ENCODE measurements around the gene STK4. TPM values are rescaled to one million over a fixed set of nuclear protein-coding genes. Genes with fewer than 3 reads are reported as not detected.

The STK4 gene
- total RNA-seq, 1 experiment from 2014 or later, result 41.2 TPM

DNA sequence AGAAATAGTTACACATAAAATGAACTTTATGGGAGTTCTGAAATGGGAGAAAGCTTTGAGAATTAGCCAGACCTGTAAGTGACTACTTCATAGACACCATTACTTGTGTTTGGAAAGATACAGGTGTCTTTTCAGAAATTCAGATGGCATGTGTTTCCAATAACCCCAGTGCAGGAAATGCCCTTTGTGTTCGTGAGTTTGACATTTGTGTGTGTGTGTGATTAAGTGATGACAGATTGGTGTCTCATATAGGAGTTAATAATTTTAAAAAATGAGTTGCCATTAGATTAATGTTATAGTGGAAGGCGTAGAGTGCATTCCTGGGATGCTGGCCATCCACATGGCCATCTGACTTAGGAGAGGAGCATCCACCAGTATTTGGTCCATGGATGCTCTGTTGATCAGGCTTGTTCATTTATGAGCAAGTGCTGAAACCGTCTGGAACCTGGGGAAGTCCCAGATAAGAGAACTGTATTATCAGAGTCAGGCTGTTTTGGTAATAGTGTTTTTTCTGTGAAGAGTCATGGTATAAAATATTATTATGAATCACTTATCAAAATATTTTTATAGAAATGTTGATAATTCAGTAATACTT, 3.1 kb downstream of the STK4 start:
- CTCF ChIA-PET, result no interaction called here
- no peak for ATAC-seq
- Mint-ChIP-seq H3K9me3 (no peaks in the 10 kb centered on the region), H3K27ac (no peak overlapping the region), H3K36me3 (peaks cover 17% of the 10 kb centered on the region), H3K4me1 (peaks cover 40% of the 10 kb centered on the region), H3K27me3 (ENCODE audit: low read depth) (peaks cover 2% of the 10 kb centered on the region; the same call in 1 of the 2 replicates), H3K4me3 (no peak overlapping the region)
- DNase-seq (ENCODE audit: low spot score), result no peak
- TF ChIP-seq MYBL2 (CRISPR knock-in tag; IDR thresholded peaks at IDR 0.05), result no peak
- TF ChIP-seq OVOL2 (CRISPR knock-in tag; IDR thresholded peaks at IDR 0.05; ENCODE audit: borderline replicate concordance), result no peak
- TF ChIP-seq, protein P1, sequence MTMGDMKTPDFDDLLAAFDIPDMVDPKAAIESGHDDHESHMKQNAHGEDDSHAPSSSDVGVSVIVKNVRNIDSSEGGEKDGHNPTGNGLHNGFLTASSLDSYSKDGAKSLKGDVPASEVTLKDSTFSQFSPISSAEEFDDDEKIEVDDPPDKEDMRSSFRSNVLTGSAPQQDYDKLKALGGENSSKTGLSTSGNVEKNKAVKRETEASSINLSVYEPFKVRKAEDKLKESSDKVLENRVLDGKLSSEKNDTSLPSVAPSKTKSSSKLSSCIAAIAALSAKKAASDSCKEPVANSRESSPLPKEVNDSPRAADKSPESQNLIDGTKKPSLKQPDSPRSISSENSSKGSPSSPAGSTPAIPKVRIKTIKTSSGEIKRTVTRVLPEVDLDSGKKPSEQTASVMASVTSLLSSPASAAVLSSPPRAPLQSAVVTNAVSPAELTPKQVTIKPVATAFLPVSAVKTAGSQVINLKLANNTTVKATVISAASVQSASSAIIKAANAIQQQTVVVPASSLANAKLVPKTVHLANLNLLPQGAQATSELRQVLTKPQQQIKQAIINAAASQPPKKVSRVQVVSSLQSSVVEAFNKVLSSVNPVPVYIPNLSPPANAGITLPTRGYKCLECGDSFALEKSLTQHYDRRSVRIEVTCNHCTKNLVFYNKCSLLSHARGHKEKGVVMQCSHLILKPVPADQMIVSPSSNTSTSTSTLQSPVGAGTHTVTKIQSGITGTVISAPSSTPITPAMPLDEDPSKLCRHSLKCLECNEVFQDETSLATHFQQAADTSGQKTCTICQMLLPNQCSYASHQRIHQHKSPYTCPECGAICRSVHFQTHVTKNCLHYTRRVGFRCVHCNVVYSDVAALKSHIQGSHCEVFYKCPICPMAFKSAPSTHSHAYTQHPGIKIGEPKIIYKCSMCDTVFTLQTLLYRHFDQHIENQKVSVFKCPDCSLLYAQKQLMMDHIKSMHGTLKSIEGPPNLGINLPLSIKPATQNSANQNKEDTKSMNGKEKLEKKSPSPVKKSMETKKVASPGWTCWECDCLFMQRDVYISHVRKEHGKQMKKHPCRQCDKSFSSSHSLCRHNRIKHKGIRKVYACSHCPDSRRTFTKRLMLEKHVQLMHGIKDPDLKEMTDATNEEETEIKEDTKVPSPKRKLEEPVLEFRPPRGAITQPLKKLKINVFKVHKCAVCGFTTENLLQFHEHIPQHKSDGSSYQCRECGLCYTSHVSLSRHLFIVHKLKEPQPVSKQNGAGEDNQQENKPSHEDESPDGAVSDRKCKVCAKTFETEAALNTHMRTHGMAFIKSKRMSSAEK (CRISPR knock-in tag; IDR thresholded peaks at IDR 0.05; ENCODE audit: borderline replicate concordance), result no peak
- POLR2A ChIA-PET, result no interaction called here

DNA sequence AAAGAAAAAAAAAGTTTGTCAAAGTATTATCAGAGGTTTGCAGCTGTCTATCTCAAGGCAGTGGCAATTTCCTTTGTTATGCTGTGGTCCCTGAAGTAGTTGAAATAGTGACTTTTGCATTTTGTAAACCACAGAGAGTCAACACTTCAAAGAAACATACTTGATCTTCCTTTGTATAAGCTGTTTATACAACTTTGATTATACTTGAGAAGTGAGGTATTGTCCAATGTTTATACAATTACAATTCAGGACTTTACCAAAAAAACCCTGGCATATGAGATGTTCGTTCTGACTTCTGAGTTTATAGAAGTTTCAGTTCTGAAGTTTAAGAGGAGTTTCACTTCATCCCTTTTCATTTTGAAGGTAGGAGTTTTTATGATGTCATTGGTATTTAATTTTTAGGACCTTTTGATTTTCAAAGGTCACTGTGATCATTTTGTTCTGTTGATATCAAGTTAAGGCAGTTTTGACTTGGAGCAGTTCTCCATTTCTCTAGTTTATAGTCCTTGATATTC, 4.0 kb downstream of the STK4 start:
- TF ChIP-seq, protein P2, sequence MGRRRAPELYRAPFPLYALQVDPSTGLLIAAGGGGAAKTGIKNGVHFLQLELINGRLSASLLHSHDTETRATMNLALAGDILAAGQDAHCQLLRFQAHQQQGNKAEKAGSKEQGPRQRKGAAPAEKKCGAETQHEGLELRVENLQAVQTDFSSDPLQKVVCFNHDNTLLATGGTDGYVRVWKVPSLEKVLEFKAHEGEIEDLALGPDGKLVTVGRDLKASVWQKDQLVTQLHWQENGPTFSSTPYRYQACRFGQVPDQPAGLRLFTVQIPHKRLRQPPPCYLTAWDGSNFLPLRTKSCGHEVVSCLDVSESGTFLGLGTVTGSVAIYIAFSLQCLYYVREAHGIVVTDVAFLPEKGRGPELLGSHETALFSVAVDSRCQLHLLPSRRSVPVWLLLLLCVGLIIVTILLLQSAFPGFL (CRISPR knock-in tag; IDR thresholded peaks at IDR 0.05; ENCODE audit: borderline replicate concordance), result no peak
- TF ChIP-seq FOXJ3 (CRISPR knock-in tag; IDR thresholded peaks at IDR 0.05; ENCODE audit: borderline replicate concordance), result no peak
- no peak for ATAC-seq
- Mint-ChIP-seq H3K27ac (no peak overlapping the region; the same call in 1 of the 2 replicates), H3K4me3 (no peak overlapping the region), H3K9me3 (no peaks in the 10 kb centered on the region), H3K4me1 (peaks cover 40% of the 10 kb centered on the region), H3K27me3 (ENCODE audit: low read depth) (no peaks in the 10 kb centered on the region), H3K36me3 (peaks cover 25% of the 10 kb centered on the region)
- CTCF ChIA-PET, result interaction anchor here (1.2 kb wide), 1 partner anchor 126 kb away, joined by 3 read pairs; no protein-coding TSS in a partner anchor
- no peak for DNase-seq (ENCODE audit: low spot score)
- POLR2A ChIA-PET, result no interaction called here

DNA sequence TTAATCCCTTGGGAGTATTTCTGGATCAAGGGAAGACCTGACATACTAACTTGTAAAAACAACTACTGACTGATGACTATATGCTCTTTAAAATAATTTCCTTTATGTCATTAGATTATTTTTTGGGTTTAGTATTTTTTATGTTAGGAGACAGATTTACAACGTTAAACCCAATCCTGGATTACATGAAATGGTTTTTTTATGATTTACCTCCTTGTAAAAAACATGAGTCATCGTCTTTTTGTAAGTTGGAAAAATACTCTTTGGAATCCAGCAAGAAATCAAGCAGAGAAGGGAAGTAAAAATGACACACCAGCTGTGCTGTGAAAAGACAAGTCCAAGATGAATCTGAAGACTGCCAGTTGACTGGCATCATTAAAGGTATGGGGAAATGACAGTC, 6.7 kb downstream of the STK4 start:
- H3K27ac Mint-ChIP-seq, result no peak overlapping the region
- ATAC-seq, result no peak
- peaks cover 27% of the 10 kb centered on the region for H3K4me1 Mint-ChIP-seq
- ChIA-PET CTCF (no interaction called here), POLR2A (no interaction called here)
- H3K36me3 Mint-ChIP-seq, result peaks cover 25% of the 10 kb centered on the region
- no peak for DNase-seq (ENCODE audit: low spot score)
- H3K27me3 Mint-ChIP-seq (ENCODE audit: low read depth), result no peaks in the 10 kb centered on the region
- no peak overlapping the region for H3K4me3 Mint-ChIP-seq
- no peaks in the 10 kb centered on the region for H3K9me3 Mint-ChIP-seq
- no peak for TF ChIP-seq PRRX2 (CRISPR knock-in tag; IDR thresholded peaks at IDR 0.05)
- TF ChIP-seq, protein P3, sequence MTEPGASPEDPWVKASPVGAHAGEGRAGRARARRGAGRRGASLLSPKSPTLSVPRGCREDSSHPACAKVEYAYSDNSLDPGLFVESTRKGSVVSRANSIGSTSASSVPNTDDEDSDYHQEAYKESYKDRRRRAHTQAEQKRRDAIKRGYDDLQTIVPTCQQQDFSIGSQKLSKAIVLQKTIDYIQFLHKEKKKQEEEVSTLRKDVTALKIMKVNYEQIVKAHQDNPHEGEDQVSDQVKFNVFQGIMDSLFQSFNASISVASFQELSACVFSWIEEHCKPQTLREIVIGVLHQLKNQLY (CRISPR knock-in tag; IDR thresholded peaks at IDR 0.05), result no peak
- TF ChIP-seq GRHL2 (CRISPR knock-in tag; IDR thresholded peaks at IDR 0.05; ENCODE audit: insufficient replicate concordance, severe bottlenecking), result no peak
- no peak for TF ChIP-seq ZNF263 (CRISPR knock-in tag; IDR thresholded peaks at IDR 0.05; ENCODE audit: low read depth)
- TF ChIP-seq SMAD3 (CRISPR knock-in tag; IDR thresholded peaks at IDR 0.05; ENCODE audit: borderline replicate concordance), result no peak
- TF ChIP-seq, protein P4, sequence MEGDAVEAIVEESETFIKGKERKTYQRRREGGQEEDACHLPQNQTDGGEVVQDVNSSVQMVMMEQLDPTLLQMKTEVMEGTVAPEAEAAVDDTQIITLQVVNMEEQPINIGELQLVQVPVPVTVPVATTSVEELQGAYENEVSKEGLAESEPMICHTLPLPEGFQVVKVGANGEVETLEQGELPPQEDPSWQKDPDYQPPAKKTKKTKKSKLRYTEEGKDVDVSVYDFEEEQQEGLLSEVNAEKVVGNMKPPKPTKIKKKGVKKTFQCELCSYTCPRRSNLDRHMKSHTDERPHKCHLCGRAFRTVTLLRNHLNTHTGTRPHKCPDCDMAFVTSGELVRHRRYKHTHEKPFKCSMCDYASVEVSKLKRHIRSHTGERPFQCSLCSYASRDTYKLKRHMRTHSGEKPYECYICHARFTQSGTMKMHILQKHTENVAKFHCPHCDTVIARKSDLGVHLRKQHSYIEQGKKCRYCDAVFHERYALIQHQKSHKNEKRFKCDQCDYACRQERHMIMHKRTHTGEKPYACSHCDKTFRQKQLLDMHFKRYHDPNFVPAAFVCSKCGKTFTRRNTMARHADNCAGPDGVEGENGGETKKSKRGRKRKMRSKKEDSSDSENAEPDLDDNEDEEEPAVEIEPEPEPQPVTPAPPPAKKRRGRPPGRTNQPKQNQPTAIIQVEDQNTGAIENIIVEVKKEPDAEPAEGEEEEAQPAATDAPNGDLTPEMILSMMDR (IDR thresholded peaks at IDR 0.05), result no peak
- TF ChIP-seq SP1 (CRISPR knock-in tag; conservative IDR thresholded peaks at IDR 0.05), result no peak
- no peak for TF ChIP-seq ELF4 (CRISPR knock-in tag; IDR thresholded peaks at IDR 0.05; ENCODE audit: low read depth)
